ENCODE measurements around the gene TRAM2.

TRAM2 gene

GRCh38 chr6:52566853-52567279, 10.0 kb downstream of the TRAM2 start:
- DNase-seq (ENCODE audit: low read depth, low spot score) = peak; percentile 56

GRCh38 chr6:52566201-52566600, 10.7 kb downstream of the TRAM2 start:
- no peak for DNase-seq (ENCODE audit: low read depth, low spot score)

GRCh38 chr6:52564856-52565255, 12.0 kb downstream of the TRAM2 start:
- DNase-seq (ENCODE audit: low read depth, low spot score) = no peak

GRCh38 chr6:52562911-52563310, 13.9 kb downstream of the TRAM2 start:
- DNase-seq (ENCODE audit: low read depth, low spot score) = no peak

GRCh38 chr6:52560462-52560861, 16.4 kb downstream of the TRAM2 start:
- DNase-seq (ENCODE audit: low read depth, low spot score) = no peak

- no peak for DNase-seq (ENCODE audit: low read depth, low spot score)
Observed at GRCh38 chr6:52558266-52559000, 18.4 kb downstream of the TRAM2 start.

- DNase-seq (ENCODE audit: low read depth, low spot score) = no peak
Observed at GRCh38 chr6:52557389-52558265, 19.2 kb downstream of the TRAM2 start.

GRCh38 chr6:52555518-52556233, 21.2 kb downstream of the TRAM2 start:
- DNase-seq (ENCODE audit: low read depth, low spot score) = peak; percentile 36

- no peak for DNase-seq (ENCODE audit: low read depth, low spot score)
Observed at GRCh38 chr6:52554684-52555280, 22.1 kb downstream of the TRAM2 start.

- DNase-seq (ENCODE audit: low read depth, low spot score) = no peak
Observed at GRCh38 chr6:52553719-52554118, 23.1 kb downstream of the TRAM2 start.

- no peak for DNase-seq (ENCODE audit: low read depth, low spot score)
Observed at GRCh38 chr6:52553158-52553557, 23.7 kb downstream of the TRAM2 start.

- DNase-seq (ENCODE audit: low read depth, low spot score) = no peak
Observed at GRCh38 chr6:52552278-52552643, 24.6 kb downstream of the TRAM2 start.

- DNase-seq (ENCODE audit: low read depth, low spot score) = peak; percentile 96
Observed at GRCh38 chr6:52551483-52552277, 25.2 kb downstream of the TRAM2 start.

- no peak for DNase-seq (ENCODE audit: low read depth, low spot score)
Observed at GRCh38 chr6:52550870-52551269, 26.0 kb downstream of the TRAM2 start.

- no peak for DNase-seq (ENCODE audit: low read depth, low spot score)
Observed at GRCh38 chr6:52550014-52550575, 26.8 kb downstream of the TRAM2 start.

GRCh38 chr6:52549428-52549827, 27.4 kb downstream of the TRAM2 start:
- no peak for DNase-seq (ENCODE audit: low read depth, low spot score)

- no peak for DNase-seq (ENCODE audit: low read depth, low spot score)
Observed at GRCh38 chr6:52548999-52549398, 27.9 kb downstream of the TRAM2 start.

- DNase-seq (ENCODE audit: low read depth, low spot score) = no peak
Observed at GRCh38 chr6:52548353-52548713, 28.5 kb downstream of the TRAM2 start.

GRCh38 chr6:52547647-52548352, 29.1 kb downstream of the TRAM2 start:
- peak; percentile 74 for DNase-seq (ENCODE audit: low read depth, low spot score)

GRCh38 chr6:52546678-52547077, 30.2 kb downstream of the TRAM2 start:
- no peak for DNase-seq (ENCODE audit: low read depth, low spot score)
